GM21786 (cell line): ENCODE data around the gene TXNRD2.
"Not testable (repeated sequence)": the region's sequence is repeated elsewhere in the genome, so short reads cannot be mapped to it uniquely, and the experiment has no call there.

ENCODE experiments used
- ATAC-seq: cut with Tn5 transposase; IDR thresholded peaks from one replicate; pipeline ENCODE4 v1.9.1; 2021; ENCODE audit not compliant: unreplicated experiment

Gene TXNRD2

DNA sequence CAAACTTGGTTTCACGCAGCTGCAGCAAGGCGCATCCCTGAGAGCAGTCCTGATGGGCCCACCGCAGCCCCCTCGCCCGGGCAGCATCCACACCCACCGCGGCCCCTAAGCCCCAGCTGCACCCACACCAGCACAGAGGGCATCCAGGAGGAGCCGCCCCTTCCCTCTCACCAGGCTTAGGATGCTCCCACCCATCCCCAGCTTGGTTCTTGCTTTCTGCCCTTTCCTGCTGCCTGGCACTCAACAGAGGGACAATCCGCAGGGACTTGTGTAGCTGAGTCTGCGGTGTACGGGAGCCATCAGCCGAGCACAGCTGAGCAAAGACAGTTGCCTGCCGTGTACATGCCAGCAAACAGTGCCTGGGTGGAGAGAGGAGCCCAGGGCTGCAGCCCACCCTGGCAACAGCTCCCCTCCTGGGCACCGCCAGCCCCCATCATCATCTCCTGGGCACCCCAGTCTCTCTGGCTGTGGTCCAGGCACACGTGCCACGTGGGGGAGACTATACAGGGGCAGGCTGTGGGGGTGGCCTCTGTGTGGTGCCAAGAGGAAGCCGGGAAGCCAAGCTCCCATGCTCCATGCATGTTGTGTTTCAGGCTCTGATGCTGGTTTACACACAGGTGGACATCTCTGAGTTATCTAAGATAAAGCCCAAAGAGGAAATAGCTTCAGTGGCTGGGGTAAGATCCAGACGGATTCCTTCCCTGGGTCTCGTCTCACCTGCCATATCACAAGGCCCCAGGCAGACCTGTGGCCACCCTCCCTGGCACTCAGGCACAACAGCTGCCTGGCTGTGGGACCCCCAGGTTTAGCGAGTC is 50.9 kb downstream of the TXNRD2 start:
- no peak for ATAC-seq

DNA sequence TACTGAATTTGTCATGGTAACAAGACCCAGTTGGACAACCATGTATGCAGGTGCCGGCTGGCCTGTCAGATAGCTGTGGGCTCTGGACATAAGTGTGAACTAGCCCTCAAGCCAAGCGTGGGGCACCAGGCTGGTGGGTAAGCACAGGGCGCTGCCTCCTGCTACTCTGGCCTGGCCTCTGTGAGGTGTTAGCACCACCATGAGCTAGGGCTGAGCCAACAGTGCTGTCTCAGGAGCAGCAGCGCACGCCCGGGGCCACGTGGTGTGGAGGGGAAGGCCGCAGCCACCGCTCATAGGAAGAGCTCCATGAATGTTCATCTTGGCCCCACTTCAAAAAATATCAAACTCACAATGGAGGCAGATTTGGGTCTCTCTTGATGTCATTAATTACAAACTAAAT is 51.7 kb downstream of the TXNRD2 start:
- ATAC-seq = no peak

- no peak for ATAC-seq
These were observed 53.4 kb downstream of the TXNRD2 start for GRCh38 chr22:19888131-19888746.

GRCh38 chr22:19887256-19887985 is 54.2 kb downstream of the TXNRD2 start:
- no peak for ATAC-seq

GRCh38 chr22:19886605-19887255 is 54.9 kb downstream of the TXNRD2 start:
- ATAC-seq = no peak

DNA sequence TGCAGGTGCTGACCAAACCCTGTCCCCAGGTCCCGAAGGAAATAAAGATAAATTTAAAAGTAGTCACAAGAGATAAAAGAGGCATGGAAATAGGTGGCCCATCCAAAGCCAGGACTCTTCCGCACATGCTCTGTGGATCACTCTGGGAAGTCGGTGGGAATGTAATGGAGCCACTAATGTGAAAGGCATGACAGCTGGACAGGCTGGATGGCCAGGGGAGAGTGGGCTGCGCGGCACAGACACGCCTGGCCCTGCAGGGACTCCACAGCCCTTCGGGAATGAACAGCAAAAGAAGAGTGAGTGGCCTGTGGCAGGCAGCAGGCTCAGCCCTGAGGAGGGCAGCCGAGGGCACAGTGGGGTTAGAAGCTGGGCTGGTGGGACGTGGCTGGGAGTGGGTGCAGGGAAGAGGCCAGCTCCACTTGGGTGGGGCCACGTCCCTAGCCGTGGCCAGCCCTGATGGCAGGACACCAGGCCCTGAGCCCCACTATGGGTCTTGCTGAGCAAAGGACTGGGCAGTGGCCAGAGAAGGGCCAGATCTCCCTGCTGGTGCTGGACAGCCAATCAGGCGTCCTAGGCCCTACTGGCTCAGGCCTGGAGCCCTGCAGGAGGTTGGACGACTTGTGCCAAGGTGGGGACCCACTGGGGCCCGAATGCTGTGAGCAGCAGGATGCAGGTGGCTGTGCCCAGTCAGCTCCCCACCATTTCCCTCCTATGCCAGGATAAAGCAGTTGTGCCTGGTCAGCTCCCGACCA is 55.6 kb downstream of the TXNRD2 start:
- ATAC-seq = no peak

DNA sequence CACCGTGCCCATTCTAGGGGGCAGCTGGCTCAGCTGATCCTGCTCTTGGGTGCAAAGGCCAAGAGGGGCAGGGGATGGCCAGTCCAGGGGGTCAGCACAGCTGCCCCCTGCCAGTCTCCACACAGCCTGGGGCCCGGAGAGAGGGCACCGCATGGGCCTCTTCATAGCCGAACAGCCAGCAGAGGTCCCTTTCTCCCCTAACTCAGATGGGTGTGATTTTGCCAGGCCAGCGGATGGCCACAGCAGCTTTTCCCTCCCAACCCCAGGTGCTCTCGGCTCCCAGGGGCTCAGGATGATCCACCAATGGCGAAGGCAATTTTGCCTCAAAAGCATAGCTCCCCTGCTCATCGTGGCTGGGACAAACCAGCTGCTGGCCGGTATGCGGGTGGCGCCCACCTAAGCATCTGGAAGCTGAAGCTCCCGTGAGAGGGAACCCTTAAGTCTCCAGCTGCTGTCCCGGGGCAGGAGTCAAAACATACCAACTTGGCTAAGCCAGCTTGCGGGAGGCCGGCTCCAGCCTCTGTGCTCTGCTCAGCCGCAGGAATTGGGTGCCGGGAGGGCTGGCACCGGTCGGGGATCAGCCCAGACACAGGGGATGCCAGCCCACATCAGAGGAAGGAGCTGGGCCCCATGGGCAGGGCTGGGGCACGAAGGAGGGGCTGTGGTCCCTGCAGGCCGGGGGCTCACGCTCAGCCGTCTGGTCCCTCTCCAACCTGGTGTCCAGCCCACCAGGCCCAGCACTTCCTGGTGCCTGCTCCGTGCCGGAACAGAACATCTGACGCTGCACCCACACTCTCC is 56.5 kb downstream of the TXNRD2 start:
- no peak for ATAC-seq

DNA sequence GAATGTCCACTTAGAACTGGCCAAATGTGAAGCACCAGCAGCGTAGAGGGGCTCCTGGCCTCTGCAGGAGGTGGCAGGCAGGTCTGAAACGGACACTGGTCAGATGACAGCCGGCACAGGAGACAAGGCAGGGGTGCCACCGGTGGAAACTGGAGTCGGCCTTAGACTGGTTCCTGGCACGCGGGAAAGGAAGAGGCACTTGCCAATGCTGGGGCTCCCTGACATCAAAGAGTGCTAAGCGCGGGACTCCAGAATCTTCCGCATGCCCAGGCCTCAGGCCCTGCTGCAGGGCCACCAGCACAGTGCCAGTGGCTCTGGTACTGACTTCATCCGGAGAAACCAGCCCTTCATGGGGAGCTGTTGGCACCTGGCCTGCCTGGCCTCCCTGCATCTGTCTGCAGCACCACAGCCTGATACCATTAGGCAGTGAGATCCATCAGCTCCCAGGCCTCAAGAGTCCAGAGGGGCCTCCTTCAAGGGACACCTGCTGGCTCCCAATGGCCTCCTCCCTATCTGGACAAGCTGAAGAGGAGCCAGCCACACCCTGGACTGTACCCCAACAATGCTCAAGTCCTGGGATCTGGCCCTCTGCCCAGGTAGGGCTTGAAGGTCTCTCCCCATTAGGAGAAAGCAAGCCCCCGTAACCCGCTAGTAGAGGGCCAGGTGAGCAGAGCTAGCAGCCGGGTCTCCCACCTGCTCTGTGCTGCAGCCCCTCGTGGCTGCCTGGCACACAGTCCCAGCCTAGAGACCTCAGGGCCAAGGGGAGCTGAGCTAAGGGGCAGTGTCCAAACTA is 57.3 kb downstream of the TXNRD2 start:
- no peak for ATAC-seq

DNA sequence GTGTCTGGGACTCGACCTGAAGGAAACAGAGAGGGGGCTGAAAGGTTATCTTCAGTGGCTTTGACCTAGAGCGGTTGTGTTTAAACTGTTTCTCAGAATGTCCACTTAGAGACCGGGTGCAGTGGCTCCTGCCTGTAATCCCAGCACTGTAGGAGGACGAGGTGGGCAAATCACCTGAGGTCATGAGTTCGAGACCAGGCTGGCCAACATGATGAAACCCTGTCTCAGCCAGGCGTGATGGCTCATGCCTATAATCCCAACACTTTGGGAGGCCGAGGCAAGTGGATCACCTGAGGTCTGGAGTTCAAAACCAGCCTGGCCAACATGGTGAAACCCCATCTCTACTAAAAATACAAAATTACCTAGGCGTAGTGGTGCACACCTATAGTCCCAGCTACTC is 58.2 kb downstream of the TXNRD2 start:
- not testable (repeated sequence) for ATAC-seq

GRCh38 chr22:19882446-19883381 is 58.9 kb downstream of the TXNRD2 start:
- ATAC-seq = no peak

DNA sequence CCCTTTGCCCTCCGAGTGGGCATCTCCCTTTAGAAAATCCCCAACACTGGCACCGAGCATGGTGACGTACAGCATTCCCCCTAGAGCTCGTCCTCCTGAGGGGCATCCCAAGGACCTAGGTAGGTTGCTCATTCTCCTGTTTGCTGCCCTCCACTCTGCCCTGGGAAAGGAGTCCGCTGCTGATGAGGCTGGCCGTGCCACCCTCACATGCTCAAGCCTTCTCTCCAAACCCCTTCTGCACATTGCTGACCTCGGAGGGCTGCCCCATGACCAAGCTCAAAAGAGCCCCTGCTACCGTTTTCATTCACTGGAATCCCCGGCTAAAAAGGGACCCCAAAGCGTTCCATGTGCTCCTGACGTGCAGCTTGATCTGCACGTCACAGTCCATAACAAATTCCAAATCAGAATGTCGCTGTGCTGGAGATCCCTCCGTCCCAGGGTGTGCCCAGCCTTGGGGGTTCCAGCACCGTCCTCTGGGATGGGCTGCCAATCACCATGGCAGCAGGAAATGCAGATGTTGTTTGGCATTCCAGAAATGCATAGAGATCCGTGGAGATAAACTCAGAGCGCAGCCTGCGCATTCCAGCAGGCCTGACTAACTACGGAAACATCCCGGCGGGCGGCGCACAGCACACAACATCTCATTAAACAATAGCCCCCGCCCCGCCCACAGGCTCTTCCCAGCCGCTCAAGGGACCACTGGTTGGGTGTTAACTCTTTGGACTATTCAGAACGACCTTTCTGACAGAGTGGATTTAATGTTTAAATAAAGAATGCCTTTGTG is 60.6 kb downstream of the TXNRD2 start:
- ATAC-seq = no peak

- no peak for ATAC-seq
These were observed 61.4 kb downstream of the TXNRD2 start for GRCh38 chr22:19879992-19880785.

DNA sequence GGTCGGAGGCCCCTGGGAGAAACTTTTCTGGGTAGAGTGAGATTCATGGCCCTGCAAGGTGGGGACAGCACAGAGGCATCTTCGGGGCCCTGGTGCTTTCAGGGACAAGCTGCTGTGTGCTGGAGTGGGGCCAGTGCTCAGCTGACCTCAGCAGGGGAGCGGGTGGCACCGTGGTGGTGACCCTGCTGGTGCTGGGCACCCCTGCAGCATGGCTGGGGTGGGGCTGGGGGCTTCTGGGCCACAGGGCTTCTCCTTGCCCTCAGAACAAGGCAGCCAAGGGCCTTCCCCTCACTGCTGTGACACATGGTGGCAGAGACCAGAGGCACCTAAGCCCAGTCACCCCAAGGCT is 62.0 kb downstream of the TXNRD2 start:
- ATAC-seq = no peak

DNA sequence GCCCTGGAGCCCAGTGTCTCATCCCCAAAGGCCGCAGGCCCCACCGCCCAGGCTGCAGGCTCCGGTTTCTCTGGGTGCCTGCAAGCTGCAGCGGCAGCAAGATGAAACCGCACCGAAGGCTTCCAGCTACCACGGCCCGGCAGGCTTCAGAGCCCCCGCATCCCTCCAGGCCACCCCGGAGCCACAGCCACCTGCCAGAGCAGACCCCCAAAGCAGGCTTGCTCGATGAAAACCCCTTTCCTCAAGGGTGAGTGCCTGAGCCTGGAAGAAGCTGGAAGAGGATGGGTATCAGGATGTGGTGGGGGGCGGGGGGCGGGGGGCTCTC is 62.4 kb downstream of the TXNRD2 start:
- no peak for ATAC-seq

DNA sequence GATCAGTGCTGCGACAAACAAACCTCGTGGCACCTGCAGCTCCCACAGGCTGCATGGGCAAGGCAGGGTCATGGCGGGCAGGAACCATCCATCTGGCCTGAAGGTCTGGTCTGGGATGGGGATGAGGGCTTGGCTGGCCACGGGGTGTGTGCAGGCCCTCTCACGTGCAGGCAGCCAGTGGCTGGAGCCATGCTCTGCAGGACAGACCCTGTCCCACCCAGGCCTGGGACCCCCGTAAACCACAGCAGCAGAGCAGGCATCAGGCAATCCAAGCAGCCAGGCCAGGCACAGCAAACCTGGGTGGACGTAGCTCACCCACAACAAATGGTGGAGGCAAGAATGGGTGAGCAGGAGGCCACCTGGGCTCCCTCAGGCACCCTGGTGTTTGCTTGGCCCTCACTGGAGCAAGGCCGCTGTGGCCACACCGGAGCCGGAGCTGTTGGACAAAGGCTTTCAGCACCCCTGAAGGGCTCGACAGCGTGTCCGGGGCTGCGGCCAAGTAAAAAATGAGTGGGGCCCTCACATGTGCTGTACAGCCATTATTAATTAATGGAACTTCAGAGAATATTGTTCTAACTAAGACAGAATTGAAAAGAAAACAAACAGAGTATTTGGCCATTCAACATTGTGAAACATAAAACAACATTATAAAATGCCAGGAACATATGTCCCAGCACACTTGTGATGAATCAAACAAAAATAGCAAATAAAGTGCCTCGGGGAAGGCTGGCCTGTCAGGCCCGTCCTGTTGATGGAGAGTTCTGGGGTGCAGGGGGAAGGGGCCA is 63.0 kb downstream of the TXNRD2 start:
- no peak for ATAC-seq
